ENCODE data around the gene BCOR.

BCOR gene

DNA sequence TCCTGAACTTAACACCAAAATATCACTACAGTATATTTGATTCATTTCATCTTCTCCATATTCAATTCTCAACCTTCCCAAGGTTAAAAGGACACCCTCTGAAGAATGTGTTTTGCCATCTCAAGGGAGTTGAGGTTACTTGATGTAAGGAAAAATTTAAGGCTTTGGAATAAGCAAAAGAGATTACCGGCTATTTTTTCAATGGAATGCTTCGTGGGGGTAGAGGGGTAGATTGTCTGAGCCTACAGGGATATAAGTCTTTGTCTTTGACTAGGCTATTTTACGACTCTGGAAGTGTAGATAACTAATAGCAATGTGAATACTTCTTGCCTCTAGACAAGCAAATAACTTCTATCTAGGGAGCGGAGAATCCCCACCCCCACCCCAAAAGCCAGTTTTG, 78.2 kb downstream of the BCOR start:
- no peak for DNase-seq (ENCODE audit: low read depth)

GRCh38 chrX:40018041-40018440, 79.7 kb downstream of the BCOR start:
- no peak for DNase-seq (ENCODE audit: low read depth)

- DNase-seq (ENCODE audit: low read depth): no peak
Measured at GRCh38 chrX:40016749-40017148, 81.0 kb downstream of the BCOR start.

DNA sequence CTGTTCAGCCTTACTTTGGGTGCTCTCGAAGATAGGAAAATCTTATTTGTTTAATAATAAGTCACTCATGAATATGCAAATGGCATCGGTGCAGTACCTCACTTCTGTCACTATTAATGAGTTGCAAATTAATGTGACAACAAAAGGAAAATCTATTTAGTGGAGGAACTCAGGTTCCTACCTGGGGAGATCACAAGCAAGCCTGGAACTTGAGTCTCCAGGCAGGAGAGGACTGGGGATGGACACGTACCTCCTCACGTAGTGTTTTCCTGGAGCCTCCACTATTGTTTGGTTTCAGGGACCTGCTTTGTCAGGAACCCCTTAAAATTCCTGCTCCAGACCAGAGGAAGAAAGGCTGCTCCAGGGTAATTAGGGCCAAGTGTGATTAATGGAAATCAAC, 82.1 kb downstream of the BCOR start:
- DNase-seq (ENCODE audit: low read depth): no peak

- DNase-seq (ENCODE audit: low read depth): peak; percentile 18
Measured at GRCh38 chrX:40013266-40014195, 84.2 kb downstream of the BCOR start.

DNA sequence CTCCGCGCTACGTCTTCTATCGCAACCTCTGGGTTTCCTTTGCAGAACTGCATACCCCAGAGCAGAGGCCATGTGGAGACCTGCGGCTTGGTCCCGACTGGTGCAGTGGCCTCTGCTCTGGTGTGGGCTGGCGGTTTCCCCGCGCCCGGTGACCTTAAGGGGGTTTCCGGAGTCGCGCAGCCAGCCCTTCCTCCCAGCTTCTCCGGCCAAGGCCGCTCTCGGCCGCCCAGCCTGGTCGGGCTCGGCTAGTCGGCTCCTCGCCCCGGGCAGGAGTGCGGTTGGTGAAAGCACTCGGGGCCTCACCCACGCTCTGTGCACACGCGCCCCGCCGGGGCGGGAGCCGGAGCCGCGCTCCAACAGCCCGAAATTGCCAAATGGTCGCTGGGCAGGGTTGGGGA, 84.9 kb downstream of the BCOR start:
- DNase-seq (ENCODE audit: low read depth): no peak

GRCh38 chrX:40012039-40012867, 85.5 kb downstream of the BCOR start:
- DNase-seq (ENCODE audit: low read depth): peak; percentile 2

DNA sequence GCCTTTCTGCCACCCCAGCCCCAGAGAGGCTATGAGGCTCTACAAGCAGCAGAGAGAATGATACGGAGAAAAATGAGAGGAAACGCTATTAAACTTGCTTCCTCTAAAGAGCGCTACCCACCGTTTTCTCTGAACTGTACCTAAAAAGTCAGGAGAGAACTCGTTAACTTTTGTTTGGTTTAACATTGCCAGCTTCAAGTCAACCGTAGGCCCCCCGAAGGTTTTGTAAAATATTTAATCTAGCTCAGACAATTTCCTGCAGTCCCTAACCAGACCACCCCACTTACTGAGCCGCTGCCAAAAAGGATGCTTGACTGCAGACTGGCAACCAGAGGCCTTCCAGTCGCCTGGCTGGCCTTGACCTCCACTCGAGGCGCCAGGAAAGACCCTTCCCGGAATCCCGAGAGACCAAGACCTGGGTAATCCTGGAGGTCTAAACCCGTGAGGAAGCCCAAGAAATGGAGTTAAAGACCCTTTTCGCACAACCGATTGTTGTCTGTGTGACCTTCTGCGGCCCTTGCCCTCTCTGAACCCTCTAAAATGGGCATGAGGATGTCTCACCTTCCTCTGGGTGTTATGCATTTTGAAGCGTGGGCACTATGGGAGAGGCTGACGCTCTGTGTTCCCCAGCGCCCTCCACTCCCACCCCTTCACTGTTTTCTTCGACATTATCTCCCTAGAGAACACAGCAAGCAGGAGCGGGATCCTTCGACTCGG, 86.3 kb downstream of the BCOR start:
- no peak for DNase-seq (ENCODE audit: low read depth)

GRCh38 chrX:40010550-40011321, 87.0 kb downstream of the BCOR start:
- no peak for DNase-seq (ENCODE audit: low read depth)

DNA sequence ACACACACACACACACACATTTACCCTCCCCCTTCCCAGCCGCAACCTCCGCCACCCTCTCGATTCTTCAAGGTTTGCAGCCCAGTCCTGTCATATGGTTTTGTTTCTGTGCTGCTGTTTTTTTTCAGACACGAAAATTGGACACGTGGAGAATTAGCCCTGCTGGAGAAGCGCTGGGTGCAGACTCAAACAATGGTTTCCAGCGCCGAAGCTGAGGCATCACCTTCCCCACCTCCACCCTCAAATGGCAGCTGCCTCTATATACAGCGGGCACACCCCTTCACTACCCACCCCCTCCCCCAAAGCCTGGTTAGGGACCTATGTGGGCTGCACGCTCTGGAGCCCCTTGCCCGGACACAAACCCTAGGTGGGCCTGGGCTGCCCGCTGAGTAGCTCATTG, 87.9 kb downstream of the BCOR start:
- DNase-seq (ENCODE audit: low read depth): no peak

- no peak for DNase-seq (ENCODE audit: low read depth)
Measured at GRCh38 chrX:40009462-40009851, 88.3 kb downstream of the BCOR start.

DNA sequence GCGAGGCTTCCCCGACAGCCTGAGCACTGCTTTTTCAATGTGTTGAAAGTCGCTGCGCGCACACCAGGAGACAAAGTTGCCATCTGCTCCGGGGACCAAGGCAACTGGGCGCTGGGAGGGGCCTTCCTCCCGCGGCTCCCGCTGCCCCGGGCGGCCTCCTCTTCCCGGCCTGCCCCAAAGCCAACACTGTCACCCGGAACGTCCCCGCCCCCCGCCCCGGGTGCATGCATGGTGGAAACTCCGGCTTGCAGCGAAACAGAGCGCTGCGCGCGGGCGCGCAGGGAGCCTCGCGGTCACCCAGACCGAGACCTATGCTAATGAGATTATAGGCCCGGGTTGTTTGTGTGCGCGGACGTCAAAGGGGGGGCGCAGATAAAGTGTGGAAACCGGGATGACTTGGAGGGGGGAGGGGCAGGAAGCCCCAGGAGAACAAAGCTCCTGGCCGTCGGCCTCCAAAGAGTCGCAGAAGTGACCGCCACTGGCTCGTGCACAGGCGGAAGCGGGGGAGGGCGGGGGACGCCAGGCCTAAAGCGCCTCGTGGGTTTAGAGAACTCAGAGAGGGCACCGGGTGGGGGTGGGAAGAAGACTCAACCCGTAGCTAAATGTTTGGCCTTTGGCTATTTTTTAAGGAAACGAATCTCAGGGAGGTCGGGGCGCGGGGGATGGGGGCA, 88.8 kb downstream of the BCOR start:
- no peak for DNase-seq (ENCODE audit: low read depth)

DNA sequence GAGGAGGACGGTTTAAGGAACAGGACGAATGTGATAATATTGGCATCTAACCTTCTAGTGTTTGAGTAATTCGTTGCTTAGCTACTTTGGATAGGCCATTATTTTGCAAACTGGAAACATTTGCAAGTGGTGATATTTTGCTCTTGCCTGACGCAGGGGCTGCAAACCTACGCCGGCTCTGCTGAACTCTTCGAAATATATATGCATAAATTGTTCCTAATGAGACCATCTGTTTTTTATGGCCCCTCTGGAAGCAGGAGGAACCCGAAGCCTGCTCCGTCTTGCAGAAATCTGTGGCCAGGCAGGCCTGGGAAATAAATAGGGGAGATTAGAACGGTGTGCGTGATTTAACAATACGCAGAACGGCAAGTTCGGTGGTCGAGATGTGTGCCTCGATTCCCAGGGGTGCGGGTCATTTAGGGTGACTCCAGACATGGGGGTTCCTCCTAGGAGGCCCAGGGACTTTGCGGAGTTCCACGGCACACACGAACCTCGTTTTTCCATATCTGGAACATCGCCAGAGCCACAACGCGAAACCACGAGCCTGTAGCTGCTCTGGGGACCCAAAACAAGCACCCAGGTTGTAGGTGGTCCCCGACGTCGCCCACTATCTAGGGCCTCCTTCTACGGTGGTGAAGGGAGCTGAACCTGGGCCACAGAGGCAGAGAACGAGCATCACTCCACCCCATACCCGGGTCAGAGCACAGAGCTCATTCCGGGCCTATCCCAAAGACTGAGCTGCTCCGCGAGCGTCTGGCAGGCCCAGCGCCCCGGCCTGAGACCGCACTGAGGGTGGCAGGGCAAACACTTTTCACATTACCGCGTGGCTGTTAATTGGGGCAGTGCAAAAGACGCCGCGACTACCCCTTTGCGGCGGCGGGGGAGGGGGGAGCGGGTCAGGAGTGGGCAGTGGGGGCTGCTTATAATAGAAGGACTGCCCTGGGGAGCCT, 89.7 kb downstream of the BCOR start:
- no peak for DNase-seq (ENCODE audit: low read depth)

DNA sequence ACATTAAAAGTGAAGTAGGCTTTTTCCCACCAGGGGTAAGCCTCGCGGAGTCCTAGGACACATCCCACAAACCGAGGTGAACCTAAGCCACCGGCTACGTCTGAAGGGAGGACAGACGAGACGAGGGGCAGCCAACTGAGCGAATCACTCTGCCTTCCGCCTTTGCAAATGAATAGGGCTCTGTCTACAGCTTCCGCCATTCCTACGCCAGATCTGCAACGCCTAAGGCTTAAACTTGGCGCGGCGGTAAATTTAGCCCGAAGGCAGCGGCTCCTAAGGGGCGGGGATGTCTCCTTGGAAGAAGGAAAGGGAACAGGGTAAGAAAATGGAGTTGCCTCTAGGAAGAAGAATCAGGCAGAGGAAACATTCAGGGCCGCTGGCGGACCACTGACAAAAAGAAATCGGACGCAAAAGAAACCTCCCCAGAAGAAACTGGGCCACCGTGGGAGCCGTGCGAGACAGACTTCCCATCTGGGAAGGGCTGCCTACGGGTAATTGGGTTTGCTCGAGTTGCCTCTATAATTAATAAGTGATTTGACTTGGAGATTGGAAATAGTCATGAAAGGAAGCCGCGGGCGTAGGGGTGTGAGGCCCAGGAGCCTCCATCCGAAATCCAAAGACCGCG, 90.5 kb downstream of the BCOR start:
- no peak for DNase-seq (ENCODE audit: low read depth)

GRCh38 chrX:40006106-40007017, 91.4 kb downstream of the BCOR start:
- DNase-seq (ENCODE audit: low read depth): no peak

DNA sequence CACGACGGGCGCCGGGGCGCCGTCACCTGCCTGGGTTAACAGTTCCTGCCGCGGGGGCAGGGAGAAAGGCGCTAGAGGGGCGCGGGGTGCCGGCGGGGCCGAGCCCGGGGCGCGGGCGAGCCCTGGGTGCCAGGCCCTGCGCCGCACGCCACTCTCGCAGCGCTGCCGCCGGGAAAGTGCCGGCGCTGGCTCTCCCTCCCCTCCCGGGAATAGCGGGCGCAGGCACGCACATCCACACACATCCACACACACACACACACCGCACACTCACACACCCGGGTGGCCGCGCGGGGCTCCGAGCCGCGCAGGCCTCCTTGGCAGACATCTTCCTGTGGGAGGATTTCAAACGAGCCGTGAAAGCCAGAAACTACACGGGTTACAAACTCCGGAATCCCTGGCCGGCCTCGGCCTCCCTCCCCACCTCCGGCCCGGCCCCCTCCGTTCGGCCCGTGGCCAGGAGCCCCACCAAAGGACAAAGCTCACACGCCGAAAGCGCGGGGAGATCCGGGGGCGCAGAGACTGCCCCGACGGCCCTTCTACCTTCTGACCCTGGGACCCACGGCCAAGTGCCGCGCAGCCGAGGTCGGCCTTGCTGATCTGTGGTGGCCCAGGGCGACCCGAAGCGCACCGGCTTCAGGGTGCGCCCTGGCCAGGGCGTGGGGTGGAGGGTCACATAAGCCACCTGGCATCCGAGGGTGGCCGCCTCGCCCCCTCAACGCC, 92.3 kb downstream of the BCOR start:
- DNase-seq (ENCODE audit: low read depth): no peak

DNA sequence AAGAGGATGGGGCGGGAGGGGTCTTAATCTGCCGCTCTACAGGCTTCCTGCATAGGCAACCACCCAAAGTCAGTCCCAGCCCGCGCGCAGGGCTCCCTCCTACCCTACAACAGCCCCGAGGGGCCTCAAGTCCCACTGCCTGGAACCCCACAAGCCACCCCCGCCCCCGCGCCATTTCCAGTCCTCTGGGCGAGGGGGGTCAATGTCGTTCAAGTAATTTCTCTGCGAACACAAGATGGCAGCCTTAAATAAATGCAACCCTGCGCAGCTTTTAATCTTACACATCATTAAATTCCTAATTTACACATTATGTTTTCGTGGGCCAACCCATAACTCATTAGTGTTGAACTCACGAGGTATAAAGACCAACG, 92.9 kb downstream of the BCOR start:
- DNase-seq (ENCODE audit: low read depth): no peak

- no peak for DNase-seq (ENCODE audit: low read depth)
Measured at GRCh38 chrX:40004246-40004535, 93.6 kb downstream of the BCOR start.
